GM23248 (cell line): ENCODE data around the gene CHD9.

ENCODE experiments used
- EZH2 ChIP-seq: fragments of 200-600 bp; sonication (generic); IDR thresholded peaks from 2 replicates; pipeline ENCODE4 v1.6.1; 2018; ENCODE audit warnings: antibody characterized with exemption, mild to moderate bottlenecking; ENCODE audit not compliant: insufficient read depth, poor library complexity, severe bottlenecking
- EZH2phosphoT487 ChIP-seq: fragments of 200-600 bp; sonication (generic); IDR thresholded peaks from 2 replicates; pipeline ENCODE4 v1.6.1; 2018; ENCODE audit warnings: antibody characterized with exemption, moderate library complexity, mild to moderate bottlenecking, low read depth; ENCODE audit not compliant: insufficient read depth

- no peak for TF ChIP-seq EZH2
- TF ChIP-seq EZH2phosphoT487 = no peak
These were observed 39.3 kb downstream of the CHD9 start for GRCh38 chr16:53094013-53094630.
